ENCODE measurements around the gene LILRB2. TPM values are rescaled to one million over a fixed set of nuclear protein-coding genes. Genes with fewer than 3 reads are reported as not detected.
"Not testable (repeated sequence)": the region's sequence is repeated elsewhere in the genome, so short reads cannot be mapped to it uniquely, and the experiment has no call there.

LILRB2 gene
- total and polyA plus RNA-seq, 8 donors, result 0.19 to 3.9 (median 1.5) TPM

DNA sequence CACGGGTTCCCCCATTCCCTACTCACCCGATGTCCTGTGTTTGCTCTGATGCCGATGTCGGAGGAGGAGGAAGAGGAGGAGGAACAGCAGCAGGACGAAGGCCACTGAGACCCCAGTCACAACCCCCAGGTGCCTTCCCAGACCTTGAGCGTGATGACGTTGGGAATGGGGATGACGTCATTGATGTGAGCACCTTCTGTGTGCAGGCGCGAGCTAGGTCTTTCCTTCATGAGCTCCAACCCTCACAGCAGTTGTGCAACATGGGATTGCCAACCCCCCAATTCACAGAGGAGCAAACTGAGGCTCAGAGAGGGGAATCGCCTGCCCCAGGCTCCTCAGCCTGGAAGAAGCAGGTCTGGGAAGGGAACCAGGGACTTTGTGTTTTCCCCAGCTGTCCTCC, 28.1 kb downstream of the LILRB2 start:
- intact Hi-C loops (cut with DNase I), result no loop called here
- DNase-seq (no peak), FAIRE-seq (no peak), ATAC-seq (no peak)
- Histone ChIP-seq H3K9me3 (no peaks in the 10 kb centered on the region), H3K36me3 (no peaks in the 10 kb centered on the region), H3K27ac (no peak overlapping the region), H3K27me3 (peaks cover 0 to 6% (median 2%) of the 10 kb centered on the region in 4 donors), H3K4me3 (no peak overlapping the region), H3K4me1 (no peaks in the 10 kb centered on the region)
- TF ChIP-seq, protein P1, sequence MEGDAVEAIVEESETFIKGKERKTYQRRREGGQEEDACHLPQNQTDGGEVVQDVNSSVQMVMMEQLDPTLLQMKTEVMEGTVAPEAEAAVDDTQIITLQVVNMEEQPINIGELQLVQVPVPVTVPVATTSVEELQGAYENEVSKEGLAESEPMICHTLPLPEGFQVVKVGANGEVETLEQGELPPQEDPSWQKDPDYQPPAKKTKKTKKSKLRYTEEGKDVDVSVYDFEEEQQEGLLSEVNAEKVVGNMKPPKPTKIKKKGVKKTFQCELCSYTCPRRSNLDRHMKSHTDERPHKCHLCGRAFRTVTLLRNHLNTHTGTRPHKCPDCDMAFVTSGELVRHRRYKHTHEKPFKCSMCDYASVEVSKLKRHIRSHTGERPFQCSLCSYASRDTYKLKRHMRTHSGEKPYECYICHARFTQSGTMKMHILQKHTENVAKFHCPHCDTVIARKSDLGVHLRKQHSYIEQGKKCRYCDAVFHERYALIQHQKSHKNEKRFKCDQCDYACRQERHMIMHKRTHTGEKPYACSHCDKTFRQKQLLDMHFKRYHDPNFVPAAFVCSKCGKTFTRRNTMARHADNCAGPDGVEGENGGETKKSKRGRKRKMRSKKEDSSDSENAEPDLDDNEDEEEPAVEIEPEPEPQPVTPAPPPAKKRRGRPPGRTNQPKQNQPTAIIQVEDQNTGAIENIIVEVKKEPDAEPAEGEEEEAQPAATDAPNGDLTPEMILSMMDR (IDR thresholded peaks at IDR 0.05), result no peak
- 52 to 59% methylated on average over 11 of the region's 11 CpGs for WGBS, 2 donors

GRCh38 chr19:54252243-54252642, 28.7 kb downstream of the LILRB2 start:
- TF ChIP-seq, protein P1 (IDR thresholded peaks at IDR 0.05), result no peak
- DNase-seq, result no peak
- Histone ChIP-seq H3K36me3 (no peaks in the 10 kb centered on the region), H3K9me3 (no peaks in the 10 kb centered on the region), H3K27me3 (peaks cover 0 to 8% (median 2%) of the 10 kb centered on the region in 4 donors), H3K4me1 (no peaks in the 10 kb centered on the region), H3K27ac (no peak overlapping the region), H3K4me3 (no peak overlapping the region)
- no peak for ATAC-seq
- WGBS, 2 donors, result 49 to 61% methylated on average over 9 of the region's 9 CpGs
- no peak for FAIRE-seq
- intact Hi-C loops (cut with DNase I), result no loop called here

- Histone ChIP-seq H3K27ac (no peak overlapping the region), H3K4me1 (no peaks in the 10 kb centered on the region), H3K4me3 (no peak overlapping the region), H3K9me3 (no peaks in the 10 kb centered on the region), H3K36me3 (no peaks in the 10 kb centered on the region), H3K27me3 (peaks cover 0 to 6% (median 1%) of the 10 kb centered on the region in 4 donors)
- FAIRE-seq (no peak), ATAC-seq (peak in 3 of 4 donors; percentile 39 to 90 (median 81)), DNase-seq (peak in 1 of 6 donors; percentile 38)
- TF ChIP-seq, protein P1 (IDR thresholded peaks at IDR 0.05), result no peak
- WGBS, 2 donors, result 54 to 61% methylated on average over 8 of the region's 8 CpGs
- intact Hi-C loops (cut with DNase I), result no loop called here
Observed at GRCh38 chr19:54248016-54248601, 32.8 kb downstream of the LILRB2 start.

- peaks cover 0 to 4% (median 0%) of the 10 kb centered on the region in 4 donors for H3K27me3 ChIP-seq
- H3K27ac ChIP-seq, result no peak overlapping the region
- 55 to 70% methylated on average over 20 of the region's 20 CpGs for WGBS, 2 donors
- no peaks in the 10 kb centered on the region for H3K36me3 ChIP-seq
- no peak overlapping the region for H3K4me3 ChIP-seq
- intact Hi-C loops (cut with DNase I), result no loop called here
- ATAC-seq, result peak in 1 of 4 donors; percentile 19
- TF ChIP-seq, protein P1 (IDR thresholded peaks at IDR 0.05), result no peak
- no peaks in the 10 kb centered on the region for H3K4me1 ChIP-seq
- H3K9me3 ChIP-seq, result no peaks in the 10 kb centered on the region
- FAIRE-seq, result no peak
- no peak for DNase-seq
Observed at GRCh38 chr19:54247106-54247930, 33.6 kb downstream of the LILRB2 start.

DNA sequence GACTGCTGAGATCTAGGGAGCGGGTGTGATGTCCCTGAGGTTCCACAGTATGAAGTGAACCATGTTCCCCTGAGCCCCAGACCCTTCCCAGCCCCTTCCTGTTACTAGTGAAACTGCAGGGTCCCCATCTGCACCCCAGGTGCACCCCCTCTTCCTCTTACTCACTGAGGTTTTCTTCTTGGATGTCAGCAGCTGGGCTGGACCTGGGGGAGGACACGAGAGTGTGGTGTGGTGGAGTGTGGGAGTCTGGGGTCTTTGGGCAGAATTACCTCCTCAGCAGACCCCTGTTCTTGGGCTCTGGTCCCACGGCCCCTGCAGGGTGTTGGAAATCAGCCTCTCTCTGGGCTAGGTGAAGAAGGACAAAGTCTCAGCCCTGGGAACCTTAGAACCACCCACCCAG, 35.0 kb downstream of the LILRB2 start:
- Histone ChIP-seq H3K4me3 (no peak overlapping the region), H3K9me3 (no peaks in the 10 kb centered on the region), H3K36me3 (no peaks in the 10 kb centered on the region), H3K27ac (no peak overlapping the region), H3K27me3 (peaks cover 0 to 4% (median 0%) of the 10 kb centered on the region in 4 donors), H3K4me1 (no peaks in the 10 kb centered on the region)
- no peak for ATAC-seq
- WGBS, 2 donors, result 50 to 52% methylated on average over 3 of the region's 3 CpGs
- FAIRE-seq, result no peak
- intact Hi-C loops (cut with DNase I), result no loop called here
- DNase-seq, result no peak
- TF ChIP-seq, protein P1 (IDR thresholded peaks at IDR 0.05), result no peak

GRCh38 chr19:54243809-54244208, 37.1 kb downstream of the LILRB2 start:
- FAIRE-seq, DNase-seq: not testable (repeated sequence)
- WGBS, 2 donors, result 51% methylated on average over 7 of the region's 8 CpGs; no CpG with 5 or more reads in 1 of the 2 donors

GRCh38 chr19:54242646-54243045, 38.3 kb downstream of the LILRB2 start, which contains the start of gene LILRA6:
LILRA6 (minus strand) TSS chr19:54242790.
- H3K36me3 ChIP-seq; H3K27ac ChIP-seq; H3K4me1 ChIP-seq; DNase-seq; H3K9me3 ChIP-seq; H3K4me3 ChIP-seq; H3K27me3 ChIP-seq; intact Hi-C loops (cut with DNase I); FAIRE-seq: not testable (repeated sequence)
- 44% methylated on average over 6 of the region's 6 CpGs; no CpG with 5 or more reads in 1 of the 2 donors for WGBS, 2 donors
- peak in 2 of 4 donors; percentile 64 to 68 for ATAC-seq

More at GRCh38 chr19:54243809-54244208, 37.1 kb downstream of the LILRB2 start:
- intact Hi-C loops (cut with DNase I); H3K27me3 ChIP-seq; H3K9me3 ChIP-seq; H3K36me3 ChIP-seq; ATAC-seq; H3K27ac ChIP-seq; H3K4me1 ChIP-seq; H3K4me3 ChIP-seq: not testable (repeated sequence)

Measured in pancreas (tissue), 10 donors.